Breast epithelium (tissue), 3 donors: ENCODE results near the gene JOSD2.

ENCODE experiments used
- CTCF ChIP-seq, 3 donors: fragments of 450-650 bp; IDR thresholded peaks; one replicate each; pipeline ENCODE4 v1.5.1; 2016 to 2017; ENCODE audit warnings: antibody characterized with exemption in 3 of 3, mild to moderate bottlenecking in 3 of 3, moderate library complexity in 3 of 3
- POLR2A ChIP-seq: fragments of 450-650 bp; IDR thresholded peaks from one replicate; pipeline ENCODE4 v1.6.1; 2016; ENCODE audit warnings: antibody characterized with exemption, mild to moderate bottlenecking, moderate library complexity

GRCh38 chr19:50492303-50493052 lies 18.5 kb downstream of the JOSD2 start:
- TF ChIP-seq CTCF (IDR thresholded peaks at IDR 0.05), result no peak
- no peak for TF ChIP-seq POLR2A
